Measurements from ENCODE around the gene PTPRG.

Gene PTPRG

GRCh38 chr3:62261121-62261520, 699.8 kb downstream of the PTPRG start:
- no peak for DNase-seq (ENCODE audit: low read depth)
- no peak overlapping the region for H3K4me3 ChIP-seq (ENCODE audit: low read depth, low read length)

- DNase-seq (ENCODE audit: low read depth): no peak
Observed at GRCh38 chr3:62261736-62262135, 700.4 kb downstream of the PTPRG start.

GRCh38 chr3:62265528-62265927, 704.2 kb downstream of the PTPRG start:
- DNase-seq (ENCODE audit: low read depth): no peak
- no peak overlapping the region for H3K4me3 ChIP-seq (ENCODE audit: low read depth, low read length)

More at GRCh38 chr3:62261736-62262135, 700.4 kb downstream of the PTPRG start:
- H3K4me3 ChIP-seq (ENCODE audit: low read depth, low read length): no peak overlapping the region

GRCh38 chr3:62266668-62267283, 705.4 kb downstream of the PTPRG start:
- H3K4me3 ChIP-seq (ENCODE audit: low read depth, low read length): no peak overlapping the region
- DNase-seq (ENCODE audit: low read depth): no peak

GRCh38 chr3:62276658-62277180, 715.3 kb downstream of the PTPRG start:
- no peak for DNase-seq (ENCODE audit: low read depth)
- no peak overlapping the region for H3K4me3 ChIP-seq (ENCODE audit: low read depth, low read length)

- no peak overlapping the region for H3K4me3 ChIP-seq (ENCODE audit: low read depth, low read length)
- peak; percentile 6 for DNase-seq (ENCODE audit: low read depth)
Observed at GRCh38 chr3:62277450-62277849, 716.1 kb downstream of the PTPRG start.

- no peak overlapping the region for H3K4me3 ChIP-seq (ENCODE audit: low read depth, low read length)
- peak; percentile 8 for DNase-seq (ENCODE audit: low read depth)
Observed at GRCh38 chr3:62277986-62278385, 716.6 kb downstream of the PTPRG start.

GRCh38 chr3:62281726-62282125, 720.4 kb downstream of the PTPRG start:
- DNase-seq (ENCODE audit: low read depth): no peak
- H3K4me3 ChIP-seq (ENCODE audit: low read depth, low read length): no peak overlapping the region

GRCh38 chr3:62284442-62284841, 723.1 kb downstream of the PTPRG start:
- no peak for DNase-seq (ENCODE audit: low read depth)
- no peak overlapping the region for H3K4me3 ChIP-seq (ENCODE audit: low read depth, low read length)

- H3K4me3 ChIP-seq (ENCODE audit: low read depth, low read length): no peak overlapping the region
- no peak for DNase-seq (ENCODE audit: low read depth)
Observed at GRCh38 chr3:62287392-62287927, 726.1 kb downstream of the PTPRG start.

GRCh38 chr3:62289922-62290321, 728.6 kb downstream of the PTPRG start:
- no peak for DNase-seq (ENCODE audit: low read depth)
- H3K4me3 ChIP-seq (ENCODE audit: low read depth, low read length): no peak overlapping the region

GRCh38 chr3:62293051-62293780, 731.8 kb downstream of the PTPRG start:
- DNase-seq (ENCODE audit: low read depth): no peak
- no peak overlapping the region for H3K4me3 ChIP-seq (ENCODE audit: low read depth, low read length)

GRCh38 chr3:62295571-62295970, 734.2 kb downstream of the PTPRG start:
- no peak for DNase-seq (ENCODE audit: low read depth)
- H3K4me3 ChIP-seq (ENCODE audit: low read depth, low read length): no peak overlapping the region

GRCh38 chr3:62300617-62301016, 739.2 kb downstream of the PTPRG start:
- DNase-seq (ENCODE audit: low read depth): no peak
- H3K4me3 ChIP-seq (ENCODE audit: low read depth, low read length): no peak overlapping the region

GRCh38 chr3:62312201-62312600, 750.8 kb downstream of the PTPRG start:
- no peak overlapping the region for H3K4me3 ChIP-seq (ENCODE audit: low read depth, low read length)
- DNase-seq (ENCODE audit: low read depth): no peak

GRCh38 chr3:62316525-62316924, 755.2 kb downstream of the PTPRG start:
- DNase-seq (ENCODE audit: low read depth): no peak
- no peak overlapping the region for H3K4me3 ChIP-seq (ENCODE audit: low read depth, low read length)

- H3K4me3 ChIP-seq (ENCODE audit: low read depth, low read length): peak overlapping the region; percentile 75
- DNase-seq (ENCODE audit: low read depth): no peak
Observed at GRCh38 chr3:62318365-62318751, 757.0 kb downstream of the PTPRG start.

GRCh38 chr3:62318752-62319569, 757.6 kb downstream of the PTPRG start:
- peak; percentile 55 for DNase-seq (ENCODE audit: low read depth)

GRCh38 chr3:62319570-62320243, 758.3 kb downstream of the PTPRG start:
- no peak for DNase-seq (ENCODE audit: low read depth)
- peak overlapping the region; percentile 75 for H3K4me3 ChIP-seq (ENCODE audit: low read depth, low read length)

More at GRCh38 chr3:62318752-62319569, 757.6 kb downstream of the PTPRG start:
- peak overlapping the region; percentile 75 for H3K4me3 ChIP-seq (ENCODE audit: low read depth, low read length)
